Measurements from ENCODE around the gene POP7.

Gene POP7

GRCh38 chr7:100679129-100679926, 26.6 kb upstream of the POP7 start:
- no peak for DNase-seq (ENCODE audit: low spot score)

DNA sequence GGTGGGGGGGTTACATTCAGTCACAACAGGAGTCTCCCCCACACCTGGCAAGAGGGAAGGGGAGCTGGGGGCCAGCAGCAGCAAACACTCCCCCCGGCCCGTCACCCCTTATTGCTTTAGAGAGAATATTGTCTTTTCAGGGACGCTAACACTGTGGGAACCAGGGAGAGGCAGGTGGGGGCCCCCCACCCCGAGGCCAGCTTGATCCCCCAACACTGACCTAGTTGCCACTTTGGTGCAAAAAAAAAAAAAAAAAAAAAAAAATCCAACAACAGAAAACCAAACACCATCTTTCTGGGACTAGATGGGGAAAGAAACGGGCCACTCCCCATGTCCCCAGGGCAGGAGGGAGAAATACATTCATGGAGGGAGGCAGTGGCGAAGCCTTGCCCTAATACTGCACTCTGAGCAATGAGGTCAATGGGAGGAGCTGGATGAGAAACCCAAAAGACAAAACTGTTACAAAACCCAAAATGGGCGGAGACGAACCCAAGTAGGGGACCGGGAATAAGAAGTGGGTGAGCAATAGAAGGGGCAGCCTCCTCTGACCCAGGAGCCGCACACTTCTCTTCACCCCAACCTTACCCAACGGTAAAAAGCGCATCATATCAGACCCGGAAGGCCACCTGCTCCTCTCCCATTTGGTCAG, 25.9 kb upstream of the POP7 start:
- DNase-seq (ENCODE audit: low spot score): no peak

GRCh38 chr7:100680576-100681271, 25.2 kb upstream of the POP7 start:
- DNase-seq (ENCODE audit: low spot score): no peak

- DNase-seq (ENCODE audit: low spot score): no peak
Observed at GRCh38 chr7:100681491-100682227, 24.3 kb upstream of the POP7 start.

DNA sequence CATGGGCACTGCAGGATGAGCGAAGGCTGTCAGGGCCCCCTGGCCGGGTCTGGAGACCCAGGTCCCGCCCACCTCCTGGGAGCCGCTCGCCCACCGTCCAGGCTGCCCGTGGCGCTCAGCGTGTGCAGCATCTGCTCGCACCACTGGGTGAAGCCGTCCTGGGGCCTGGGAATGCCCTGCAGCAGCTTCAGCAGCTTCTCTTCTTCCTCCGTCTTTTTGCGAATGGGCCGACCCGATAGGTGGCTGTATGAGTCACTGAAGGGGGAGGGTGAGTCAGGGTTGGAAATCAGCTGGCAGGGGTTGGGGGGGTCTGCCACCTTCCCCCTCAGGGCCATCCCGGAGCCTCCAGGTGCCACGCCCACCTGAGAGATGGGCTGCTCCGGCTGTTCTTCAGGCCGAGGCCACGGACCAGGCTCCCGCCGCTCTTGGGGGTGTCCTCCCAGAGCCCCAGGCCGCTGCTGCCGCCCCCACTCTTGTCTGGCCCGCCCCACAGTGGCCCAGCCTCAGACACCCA, 23.6 kb upstream of the POP7 start:
- DNase-seq (ENCODE audit: low spot score): no peak

GRCh38 chr7:100682991-100683658, 22.8 kb upstream of the POP7 start:
- no peak for DNase-seq (ENCODE audit: low spot score)

GRCh38 chr7:100683659-100684533, 22.0 kb upstream of the POP7 start:
- no peak for DNase-seq (ENCODE audit: low spot score)

DNA sequence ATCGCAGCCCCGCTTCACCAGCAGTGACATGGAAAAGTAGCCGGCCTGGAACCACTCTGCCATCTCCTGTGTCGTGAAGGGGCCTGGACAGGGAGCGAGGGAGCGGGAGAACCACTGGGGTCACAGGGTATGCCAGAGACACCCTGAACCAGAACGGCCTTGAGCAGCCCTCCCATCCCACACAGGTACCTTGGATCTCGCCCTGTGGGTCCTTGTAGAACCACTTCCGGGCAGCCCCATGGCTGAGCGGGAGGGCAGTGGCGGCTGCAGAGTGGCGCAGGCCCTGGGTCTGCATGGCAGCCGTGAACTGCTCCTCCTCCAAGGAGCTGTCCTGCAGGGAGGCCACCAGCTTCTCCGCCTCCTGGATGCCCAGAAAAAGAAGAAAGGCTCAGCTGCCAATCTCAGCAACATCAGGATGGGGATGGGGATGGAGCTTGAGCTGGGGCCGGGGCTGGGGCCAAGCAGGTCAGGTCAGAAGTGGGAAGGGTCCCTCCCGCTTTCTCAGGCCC, 21.3 kb upstream of the POP7 start:
- DNase-seq (ENCODE audit: low spot score): no peak

DNA sequence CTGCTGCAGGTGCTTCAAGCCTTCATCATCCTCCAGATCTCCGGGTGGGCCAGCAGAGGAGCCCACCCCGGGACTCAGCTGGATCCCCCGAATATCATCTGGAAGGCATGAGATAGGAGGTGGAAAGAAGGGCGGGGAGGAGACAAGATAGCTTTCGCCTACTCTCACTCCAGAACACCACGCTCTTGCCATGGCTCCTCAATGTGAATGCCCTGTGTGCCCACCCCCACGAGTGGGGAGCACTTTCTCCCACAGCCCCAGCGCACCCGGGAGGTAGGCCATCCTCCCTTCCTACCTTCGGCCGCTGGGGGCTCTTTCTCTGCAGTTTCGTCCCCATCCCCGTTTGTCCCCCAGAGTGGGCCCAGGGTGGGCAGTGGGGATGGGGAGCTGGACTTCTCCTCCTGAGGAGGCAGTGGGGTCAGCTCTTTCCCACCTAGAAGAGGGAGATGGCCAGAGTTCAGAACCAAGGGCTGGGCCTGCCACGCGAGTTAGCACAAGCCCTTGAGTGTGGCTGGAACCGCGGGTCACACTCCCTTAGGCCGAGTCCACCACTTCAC, 20.8 kb upstream of the POP7 start:
- DNase-seq (ENCODE audit: low spot score): no peak

DNA sequence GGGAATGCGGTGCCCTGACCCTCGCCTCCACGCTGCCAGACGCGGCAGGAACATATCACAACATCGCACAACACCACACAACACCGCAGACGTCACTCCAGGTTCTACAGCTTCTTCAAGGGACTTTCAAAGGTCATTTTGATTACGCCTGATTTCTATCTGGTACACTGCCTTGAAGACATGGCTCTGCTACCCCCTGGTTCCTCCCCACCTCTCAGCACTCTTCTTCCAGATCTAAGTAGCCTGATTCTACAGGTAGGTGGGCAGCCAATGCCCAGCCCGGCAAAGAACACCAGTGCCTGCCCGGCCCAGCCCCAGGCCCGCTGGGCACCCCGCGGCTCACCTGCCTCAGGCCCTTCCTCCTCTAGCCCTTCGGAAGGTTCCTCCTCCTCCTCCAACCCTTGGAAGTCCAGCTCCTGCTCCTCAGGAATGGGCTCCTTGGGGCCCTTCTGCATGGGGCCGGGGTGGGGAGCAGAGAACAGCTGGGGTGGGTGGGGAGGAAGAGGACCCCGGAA, 20.2 kb upstream of the POP7 start:
- DNase-seq (ENCODE audit: low spot score): no peak

DNA sequence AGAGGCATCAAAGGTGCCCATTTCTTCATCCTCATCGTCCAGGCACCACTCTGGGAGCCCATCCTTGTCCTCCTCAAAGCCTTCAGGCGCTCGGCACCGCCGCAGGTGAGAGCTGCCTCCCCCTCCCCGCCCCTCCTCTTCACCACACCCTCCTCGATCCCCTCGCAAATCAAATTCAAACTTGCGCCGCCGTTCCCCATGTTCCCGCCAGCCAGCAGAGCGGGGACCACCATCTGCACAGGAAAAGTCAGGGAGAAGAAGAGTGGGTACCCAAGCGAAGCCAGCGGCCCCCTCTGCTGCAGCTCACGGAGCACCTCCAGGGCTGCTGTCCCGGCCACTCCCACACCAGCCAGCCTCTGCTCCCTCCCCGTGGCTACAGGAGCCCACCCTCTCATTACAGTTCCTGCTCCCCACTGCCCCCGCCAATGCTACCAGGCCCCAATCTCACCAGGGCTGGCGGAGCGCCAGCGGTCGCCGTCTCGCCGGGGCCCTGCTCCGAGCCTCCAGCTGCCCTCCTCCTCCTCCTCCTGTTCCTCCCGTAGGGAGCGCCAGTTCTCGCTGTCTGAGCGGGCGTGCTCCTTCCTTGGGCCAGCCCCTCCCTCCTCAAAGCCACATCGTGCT, 19.6 kb upstream of the POP7 start:
- no peak for DNase-seq (ENCODE audit: low spot score)

- DNase-seq (ENCODE audit: low spot score): no peak
Observed at GRCh38 chr7:100686822-100687211, 19.1 kb upstream of the POP7 start.

DNA sequence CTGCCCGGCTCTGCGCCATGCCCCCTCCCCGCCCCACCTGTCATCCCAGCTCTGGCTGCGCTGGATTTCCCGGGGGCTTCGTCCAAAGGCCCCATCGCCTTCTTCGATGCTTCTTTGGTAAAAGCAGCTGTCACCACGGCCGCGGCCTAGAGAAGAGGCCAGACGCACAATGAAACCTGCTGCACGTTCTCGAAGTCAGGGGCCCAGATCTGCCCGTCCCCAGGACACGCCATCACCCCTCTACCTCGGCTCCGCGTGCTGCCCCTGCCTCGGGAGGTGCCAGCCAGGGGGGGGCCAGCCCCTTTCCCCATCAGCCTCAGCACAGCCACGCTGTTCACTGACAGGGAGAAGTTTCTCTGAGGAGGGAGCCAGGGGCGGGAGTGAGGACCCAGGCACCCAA, 18.7 kb upstream of the POP7 start:
- no peak for DNase-seq (ENCODE audit: low spot score)

- no peak for DNase-seq (ENCODE audit: low spot score)
Observed at GRCh38 chr7:100687751-100688300, 18.1 kb upstream of the POP7 start.

DNA sequence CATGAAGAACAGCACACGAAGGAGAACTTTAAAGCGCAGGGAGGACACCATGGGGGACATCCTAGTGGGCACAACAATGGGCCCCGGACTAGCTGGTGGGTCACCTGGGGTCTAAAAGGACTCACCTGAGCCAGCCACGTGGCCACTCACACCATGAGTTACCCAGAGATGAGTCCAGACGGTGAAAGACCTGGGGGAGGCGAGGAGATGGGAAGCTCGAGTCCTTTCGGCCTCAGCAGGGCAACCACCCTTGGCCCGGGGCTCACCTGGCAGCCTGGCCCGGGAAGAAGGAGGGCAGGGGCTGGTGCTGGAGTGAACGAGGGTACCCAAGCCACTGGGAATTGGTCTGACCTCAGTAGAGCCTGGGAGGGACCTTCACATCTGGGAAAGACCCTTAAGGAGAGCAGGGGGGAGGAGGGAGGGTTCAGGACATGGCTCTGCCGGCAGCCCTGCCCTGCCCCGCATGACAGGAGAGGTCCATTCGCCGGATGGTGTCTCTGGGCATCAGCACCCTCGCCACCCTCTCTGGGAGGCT, 17.5 kb upstream of the POP7 start:
- no peak for DNase-seq (ENCODE audit: low spot score)

- DNase-seq (ENCODE audit: low spot score): no peak
Observed at GRCh38 chr7:100689230-100690135, 16.4 kb upstream of the POP7 start.

DNA sequence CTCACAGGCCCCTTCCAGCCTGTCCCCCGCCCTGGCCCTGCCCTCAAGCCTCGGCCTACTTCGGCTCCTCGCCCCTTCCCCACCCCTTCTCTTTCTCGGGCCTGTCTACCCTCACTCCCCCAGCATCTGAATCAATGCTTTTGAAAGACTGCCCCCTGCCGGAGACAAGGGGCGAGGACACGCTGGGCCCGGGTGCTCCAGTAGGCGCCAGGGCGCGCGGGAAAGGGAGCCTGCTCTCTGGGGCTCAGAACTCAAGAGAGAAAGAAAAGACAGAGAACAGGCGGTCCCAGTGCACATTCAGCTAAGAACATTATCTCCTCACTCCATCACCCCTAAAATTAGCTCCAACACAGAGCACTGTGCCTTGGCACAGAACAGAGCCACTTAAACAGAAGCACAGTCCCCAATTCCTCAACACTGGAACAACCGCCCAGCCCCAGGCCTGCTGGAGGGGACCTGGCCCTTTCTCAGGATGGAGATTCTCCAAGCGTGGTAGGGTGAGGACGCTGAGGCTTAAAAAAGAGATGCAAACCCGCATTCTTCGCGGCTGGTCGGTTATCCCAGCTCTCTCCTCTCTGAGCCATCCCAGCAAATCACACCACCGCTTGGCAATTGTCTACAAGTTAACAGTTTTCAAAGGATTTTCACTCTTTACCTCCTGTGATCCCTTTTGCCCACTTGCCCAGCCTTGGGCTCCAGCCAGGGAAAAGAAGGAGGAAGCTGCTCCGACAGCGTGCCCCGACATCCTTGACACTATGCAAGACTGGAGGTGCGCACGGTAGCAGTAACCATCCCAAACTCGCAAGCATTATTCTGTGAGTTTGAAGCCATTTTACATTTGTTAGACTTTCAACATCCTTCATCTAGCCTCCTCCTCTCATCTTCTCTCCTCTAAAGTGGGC, 14.0 kb upstream of the POP7 start:
- DNase-seq (ENCODE audit: low spot score): peak; percentile 72

Measured in kidney tubule cell (primary cell).